CD4-positive, alpha-beta memory T cell (primary cell): ENCODE data around the gene PRKAG2. TPM values are rescaled to one million over a fixed set of nuclear protein-coding genes. Genes with fewer than 3 reads are reported as not detected.
"Not testable (repeated sequence)": the region's sequence is repeated elsewhere in the genome, so short reads cannot be mapped to it uniquely, and the experiment has no call there.

Experiments used
- CTCF ChIA-PET: fragments of 350-600 bp; sonication (Branson Sonifier 250); formaldehyde crosslinking; loops from one replicate; lab custom pipeline; 2021; ENCODE audit warnings: inconsistent platforms; ENCODE audit not compliant: partially characterized antibody; lab: Charles Lee
- POLR2A ChIA-PET: fragments of 350-600 bp; sonication (Branson Sonifier 250); formaldehyde crosslinking; loops from one replicate; lab custom pipeline; 2021; ENCODE audit not compliant: partially characterized antibody; lab: Charles Lee
- DNase-seq, 5 donors: peaks; one replicate each; pipeline versions ENCODE4 v3.0.0 to v3.0.0-alpha.2; 2020 to 2022; ENCODE audit warnings: mixed read lengths in 1 of 5
- H3K27ac ChIP-seq: one replicate; pipeline ENCODE4 v1.7.0; 2013; ENCODE audit warnings: low read depth, low read length
- H3K27me3 ChIP-seq: 2 replicates; pipeline ENCODE4 v1.7.0; 2013; ENCODE audit warnings: mild to moderate bottlenecking, low read length, moderate library complexity; ENCODE audit not compliant: insufficient read depth
- H3K36me3 ChIP-seq: 2 replicates; pipeline ENCODE4 v1.7.0; 2013; ENCODE audit warnings: mild to moderate bottlenecking, low read length, moderate library complexity; ENCODE audit not compliant: insufficient read depth
- H3K4me1 ChIP-seq: 2 replicates; pipeline ENCODE4 v1.7.0; 2013; ENCODE audit warnings: mild to moderate bottlenecking, low read length, moderate library complexity; ENCODE audit not compliant: insufficient read depth
- H3K4me3 ChIP-seq, 2 donors: one replicate each; pipeline ENCODE4 v1.7.0; 2013; ENCODE audit warnings: low read length in 2 of 2, mild to moderate bottlenecking in 1 of 2
- H3K9me3 ChIP-seq, 2 donors: one replicate each; pipeline ENCODE4 v1.7.0; 2013; ENCODE audit warnings: low read length in 2 of 2, control low read depth in 1 of 2; ENCODE audit not compliant: control insufficient read depth in 1 of 2
- H3K27ac Mint-ChIP-seq, 7 donors: one replicate each; pipeline ENCODE4 v1.8.0; 2020 to 2021; ENCODE audit warnings: mixed read lengths in 7 of 7, mild to moderate bottlenecking in 6 of 7, inconsistent platforms in 3 of 7, moderate library complexity in 3 of 7
- H3K27me3 Mint-ChIP-seq, 2 donors: one replicate each; pipeline ENCODE4 v1.8.0; 2020 to 2021; ENCODE audit warnings: mixed read lengths in 2 of 2
- H3K36me3 Mint-ChIP-seq, 2 donors: one replicate each; pipeline ENCODE4 v1.8.0; 2020 to 2021; ENCODE audit warnings: mixed read lengths in 2 of 2, inconsistent platforms in 1 of 2, mild to moderate bottlenecking in 1 of 2
- H3K4me1 Mint-ChIP-seq, 4 donors: one replicate each; pipeline ENCODE4 v1.8.0; 2020 to 2021; ENCODE audit warnings: mixed read lengths in 4 of 4, mild to moderate bottlenecking in 1 of 4
- H3K4me3 Mint-ChIP-seq, 8 donors: one replicate each; pipeline ENCODE4 v1.8.0; 2020 to 2021; ENCODE audit warnings: mixed read lengths in 8 of 8, mild to moderate bottlenecking in 7 of 8, moderate library complexity in 6 of 8, inconsistent platforms in 3 of 8
- H3K9me3 Mint-ChIP-seq, 8 donors: one replicate each; pipeline ENCODE4 v1.8.0; 2020 to 2021; ENCODE audit warnings: mixed read lengths in 8 of 8, mild to moderate bottlenecking in 5 of 8, inconsistent platforms in 3 of 8, moderate library complexity in 1 of 8
- intact Hi-C: fragments of 100-400 bp; cut with micrococcal nuclease; formaldehyde crosslinking; loops from one replicate; pipeline ENCODE4 v1.15.1; 2023
- polyA plus RNA-seq, 2 donors: library from polyadenylated mRNA; unstranded; fragments of 300-500 nt; fragmentation: Illumina TruSeq; gene quantifications; one replicate each; pipeline ENCODE4 v1.2.3, GENCODE V29; 2021
- total RNA-seq, 2 experiments: library from RNA; stranded (reverse); gene quantifications; one replicate each; pipeline ENCODE4 v1.2.3, GENCODE V29; 2021

The PRKAG2 gene
- total and polyA plus RNA-seq, 4 experiments from 2014 or later = 27.4 to 61.0 (median 47.4) TPM

DNA sequence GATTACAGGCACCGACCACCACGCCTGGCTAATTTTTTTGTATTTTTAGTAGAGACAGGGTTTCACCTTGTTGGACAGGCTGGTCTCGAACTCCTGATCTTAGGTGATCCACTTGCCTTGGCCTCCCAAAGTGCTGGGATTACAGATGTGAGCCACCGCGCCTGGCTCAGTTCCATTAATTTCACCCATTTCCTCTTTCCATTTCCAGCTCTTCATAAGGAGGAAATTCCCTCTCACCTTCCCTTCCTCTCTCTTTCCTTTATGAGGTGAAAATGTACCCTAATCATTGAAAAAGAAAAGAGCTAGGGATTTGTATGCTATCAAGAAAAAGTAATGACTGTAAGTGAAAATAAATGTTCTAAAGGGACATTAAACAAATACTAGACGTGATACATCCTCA, 50.6 kb downstream of the PRKAG2 start:
- POLR2A ChIA-PET, DNase-seq, H3K27me3 ChIP-seq, H3K4me3 ChIP-seq, H3K36me3 Mint-ChIP-seq, H3K27ac Mint-ChIP-seq, H3K4me3 Mint-ChIP-seq, H3K9me3 Mint-ChIP-seq, H3K9me3 ChIP-seq, H3K27me3 Mint-ChIP-seq, H3K27ac ChIP-seq, H3K4me1 ChIP-seq, H3K36me3 ChIP-seq, intact Hi-C loops: not testable (repeated sequence)
- CTCF ChIA-PET = interaction anchor here (1.0 kb wide), 1 partner anchor 44 kb away, joined by 3 read pairs; no protein-coding TSS in a partner anchor
- H3K4me1 Mint-ChIP-seq = peaks cover 9 to 25% (median 17%) of the 10 kb centered on the region in 4 donors

DNA sequence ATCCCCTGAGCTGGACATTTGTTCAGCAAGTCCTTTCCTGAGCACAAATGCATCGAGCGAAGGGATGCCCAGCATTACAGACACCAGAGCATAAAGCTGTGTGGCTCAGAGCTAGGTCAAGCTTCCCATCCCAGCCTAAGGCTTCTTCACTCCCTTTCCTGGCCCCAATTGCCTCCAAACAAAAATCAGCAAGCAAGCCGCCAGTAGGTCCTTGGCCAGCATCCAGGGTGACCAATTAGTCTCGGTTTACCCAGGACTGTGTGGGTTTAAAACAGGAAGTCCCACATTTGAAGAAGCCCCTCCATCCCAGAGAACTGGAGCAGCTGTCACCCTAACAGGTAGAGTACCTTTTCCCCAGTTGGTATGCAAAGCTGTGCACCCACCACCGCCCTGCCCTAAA, 51.2 kb downstream of the PRKAG2 start:
- H3K27ac ChIP-seq = no peak overlapping the region

DNA sequence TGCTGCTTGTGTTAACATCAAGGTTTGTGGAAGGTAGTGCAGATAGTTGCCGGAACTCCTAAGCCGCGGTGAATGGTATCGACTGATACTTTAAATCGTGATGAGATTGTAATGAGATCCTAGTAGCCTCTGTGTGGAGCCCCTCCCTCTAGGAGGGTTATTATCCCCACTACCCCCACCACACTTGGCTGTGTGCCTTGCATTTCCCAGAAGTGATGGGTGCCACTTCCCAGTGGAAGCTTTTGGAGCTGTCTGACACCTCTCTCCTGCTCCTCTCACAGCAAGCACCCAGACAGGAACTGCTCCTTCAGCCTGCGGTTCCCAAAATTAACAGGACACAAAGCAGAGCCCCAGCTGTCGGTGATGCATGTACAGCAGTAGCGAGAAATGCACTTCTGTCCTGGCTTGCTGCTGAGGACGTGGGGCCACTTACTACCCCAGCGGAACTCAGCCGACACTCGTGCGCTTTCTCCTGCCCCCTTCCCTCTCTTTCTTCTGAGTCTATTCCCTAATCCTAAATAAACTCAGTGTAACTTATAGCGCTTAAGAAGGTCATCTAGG, 52.5 kb downstream of the PRKAG2 start:
- H3K27ac ChIP-seq = no peak overlapping the region
- no peaks in the 10 kb centered on the region for H3K4me1 ChIP-seq
- POLR2A ChIA-PET = no interaction called here
- intact Hi-C loops = no loop called here
- no peaks in the 10 kb centered on the region for H3K9me3 ChIP-seq
- no peak overlapping the region for H3K4me3 ChIP-seq
- CTCF ChIA-PET = no interaction called here
- no peaks in the 10 kb centered on the region for H3K27me3 Mint-ChIP-seq
- H3K36me3 ChIP-seq = no peaks in the 10 kb centered on the region
- H3K27ac Mint-ChIP-seq = no peak overlapping the region
- H3K9me3 Mint-ChIP-seq = no peaks in the 10 kb centered on the region
- peaks cover 10 to 33% (median 14%) of the 10 kb centered on the region in 4 donors for H3K4me1 Mint-ChIP-seq
- no peak for DNase-seq
- no peaks in the 10 kb centered on the region for H3K27me3 ChIP-seq
- no peak overlapping the region for H3K4me3 Mint-ChIP-seq
- H3K36me3 Mint-ChIP-seq = peaks cover 0 to 3% of the 10 kb centered on the region in 2 donors

More for the DNA sequence above, 51.2 kb downstream of the PRKAG2 start:
- Histone ChIP-seq H3K27me3 (no peaks in the 10 kb centered on the region), H3K4me3 (no peak overlapping the region), H3K9me3 (no peaks in the 10 kb centered on the region), H3K4me1 (no peaks in the 10 kb centered on the region), H3K36me3 (no peaks in the 10 kb centered on the region)
- Mint-ChIP-seq H3K27me3 (no peaks in the 10 kb centered on the region), H3K36me3 (peaks cover 0 to 3% of the 10 kb centered on the region in 2 donors), H3K9me3 (no peaks in the 10 kb centered on the region), H3K4me1 (peaks cover 11 to 31% (median 15%) of the 10 kb centered on the region in 4 donors), H3K27ac (no peak overlapping the region), H3K4me3 (no peak overlapping the region)
- CTCF ChIA-PET = interaction anchor here (1.0 kb wide), 1 partner anchor 43 kb away, joined by 3 read pairs; no protein-coding TSS in a partner anchor
- POLR2A ChIA-PET = no interaction called here
- intact Hi-C loops = no loop called here
- DNase-seq = no peak

DNA sequence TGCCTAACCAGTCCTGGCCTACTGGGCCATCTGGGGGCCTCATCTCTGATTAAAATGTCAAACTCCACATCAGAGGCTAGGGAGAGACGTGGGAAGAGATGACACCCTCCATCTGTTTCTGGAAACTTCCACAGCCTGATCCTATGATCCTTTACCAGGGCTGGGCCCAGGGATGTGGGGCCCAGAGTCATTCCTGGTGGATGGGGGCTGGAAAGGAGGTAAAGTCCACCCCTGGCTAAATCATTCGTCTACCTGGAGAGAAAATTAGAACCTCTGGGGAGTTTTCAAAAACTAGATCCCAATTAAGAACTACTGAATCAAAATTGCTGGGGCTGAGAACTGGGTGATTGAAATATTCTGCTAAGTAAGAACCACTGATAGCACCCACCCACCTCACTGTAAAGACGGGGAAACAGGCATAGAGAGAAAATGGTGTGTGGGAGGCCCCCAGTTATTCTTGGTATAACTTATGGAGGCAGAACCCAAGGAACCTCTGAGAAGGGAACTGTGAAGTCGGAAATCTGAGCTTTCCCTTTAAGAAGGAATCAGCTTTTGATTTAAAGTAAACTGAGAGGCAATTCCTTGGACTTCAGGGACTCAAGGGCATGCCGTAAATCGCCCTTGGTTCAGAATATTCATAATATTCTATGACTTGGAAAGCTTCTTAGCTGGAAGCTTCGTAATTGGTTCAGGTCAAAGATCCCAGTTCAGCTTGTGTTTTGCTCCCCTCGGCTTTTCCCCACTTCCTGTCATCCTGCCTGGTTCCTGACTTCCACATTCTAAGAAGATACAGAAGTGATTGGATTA, 53.1 kb downstream of the PRKAG2 start:
- no peak overlapping the region for H3K4me3 Mint-ChIP-seq
- peak overlapping the region in 1 of 7 donors; percentile 54 for H3K27ac Mint-ChIP-seq
- no peaks in the 10 kb centered on the region for H3K9me3 Mint-ChIP-seq
- no peaks in the 10 kb centered on the region for H3K27me3 Mint-ChIP-seq
- H3K4me1 Mint-ChIP-seq = peaks cover 5 to 26% (median 8%) of the 10 kb centered on the region in 4 donors
- ChIA-PET POLR2A (no interaction called here), CTCF (no interaction called here)
- Histone ChIP-seq H3K36me3 (no peaks in the 10 kb centered on the region), H3K4me1 (no peaks in the 10 kb centered on the region), H3K9me3 (no peaks in the 10 kb centered on the region), H3K4me3 (no peak overlapping the region), H3K27me3 (no peaks in the 10 kb centered on the region), H3K27ac (no peak overlapping the region)
- no peak for DNase-seq
- H3K36me3 Mint-ChIP-seq = no peaks in the 10 kb centered on the region
- intact Hi-C loops = no loop called here

DNA sequence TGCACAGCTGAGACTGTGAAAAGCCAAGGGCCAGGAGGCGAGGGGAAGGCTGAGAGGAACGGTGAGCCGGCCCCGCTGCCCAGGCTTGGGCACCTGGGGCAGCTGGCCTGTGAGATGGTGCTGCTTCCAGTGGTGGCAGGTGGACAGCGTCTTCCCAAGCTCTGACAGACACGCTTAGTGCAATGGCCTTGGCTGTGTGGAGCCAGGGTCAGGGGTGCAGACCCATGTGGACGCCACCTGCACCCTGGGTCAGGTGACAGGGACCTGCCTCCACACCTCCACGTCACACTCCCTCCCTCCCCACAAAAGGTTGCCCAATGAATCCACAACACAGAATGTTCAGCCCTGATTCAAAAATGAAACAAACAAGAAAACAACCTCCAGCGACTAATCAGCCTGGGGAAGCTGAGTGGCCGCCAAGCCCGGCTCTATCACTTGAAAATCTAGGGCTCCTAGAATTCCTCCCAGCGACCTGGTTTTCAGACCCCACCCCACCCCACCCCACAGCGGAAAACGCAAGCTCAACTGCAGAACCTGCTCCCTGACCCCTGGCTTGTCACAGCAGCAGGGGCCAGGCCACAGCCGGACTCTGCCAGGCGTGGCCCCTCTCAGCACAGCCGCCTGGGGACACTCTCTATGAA, 54.3 kb downstream of the PRKAG2 start:
- Mint-ChIP-seq H3K27me3 (no peaks in the 10 kb centered on the region), H3K4me3 (no peak overlapping the region), H3K4me1 (peaks cover 5 to 25% (median 9%) of the 10 kb centered on the region in 4 donors), H3K36me3 (no peaks in the 10 kb centered on the region), H3K9me3 (no peaks in the 10 kb centered on the region), H3K27ac (no peak overlapping the region)
- H3K9me3 ChIP-seq = no peaks in the 10 kb centered on the region
- CTCF ChIA-PET = no interaction called here
- H3K27me3 ChIP-seq = no peaks in the 10 kb centered on the region
- no peak overlapping the region for H3K4me3 ChIP-seq
- DNase-seq = no peak
- intact Hi-C loops = no loop called here
- no peaks in the 10 kb centered on the region for H3K36me3 ChIP-seq
- POLR2A ChIA-PET = no interaction called here
- no peak overlapping the region for H3K27ac ChIP-seq
- no peaks in the 10 kb centered on the region for H3K4me1 ChIP-seq

DNA sequence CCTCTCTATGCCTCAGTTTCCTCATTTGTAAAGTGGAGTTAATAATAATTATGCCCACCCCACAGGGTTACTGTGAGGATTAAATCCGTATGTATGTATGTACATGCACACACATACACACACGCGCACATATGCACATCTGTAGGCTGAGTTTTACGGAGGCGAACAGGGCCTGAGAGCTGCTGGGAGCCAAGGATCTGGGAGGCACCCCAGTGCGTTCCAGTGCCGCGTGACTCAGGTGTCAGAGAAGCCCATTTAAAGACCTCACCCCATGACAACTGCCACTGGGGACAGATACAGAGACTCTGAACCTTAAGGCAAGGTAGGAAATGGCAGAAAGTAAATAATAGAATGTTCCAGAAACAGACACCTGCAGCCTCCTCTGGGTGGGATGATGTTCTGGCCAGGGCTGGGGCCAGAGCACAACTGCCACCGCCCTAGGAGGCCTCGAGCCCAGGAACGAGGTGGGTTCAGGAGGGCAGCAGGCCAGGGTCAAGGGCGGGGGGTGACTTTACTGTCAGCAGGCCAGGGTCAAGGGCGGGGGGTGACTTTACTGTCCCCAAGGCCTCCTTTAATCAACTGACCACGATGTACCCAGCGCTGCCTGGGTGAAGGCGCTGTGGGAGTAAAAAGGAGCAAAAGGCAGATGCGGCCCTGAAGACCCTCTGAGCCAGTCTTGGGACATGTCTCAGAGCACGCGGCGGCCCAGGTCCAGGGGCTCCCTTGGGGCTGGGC, 54.9 kb downstream of the PRKAG2 start:
- Histone ChIP-seq H3K4me1 (no peaks in the 10 kb centered on the region), H3K27ac (no peak overlapping the region), H3K9me3 (no peaks in the 10 kb centered on the region), H3K36me3 (no peaks in the 10 kb centered on the region), H3K4me3 (no peak overlapping the region), H3K27me3 (no peaks in the 10 kb centered on the region)
- peaks cover 4 to 28% (median 13%) of the 10 kb centered on the region in 4 donors for H3K4me1 Mint-ChIP-seq
- DNase-seq = no peak
- H3K27ac Mint-ChIP-seq = peak overlapping the region in 1 of 7 donors; percentile 59
- ChIA-PET POLR2A (no interaction called here), CTCF (no interaction called here)
- H3K27me3 Mint-ChIP-seq = no peaks in the 10 kb centered on the region
- H3K9me3 Mint-ChIP-seq = no peaks in the 10 kb centered on the region
- H3K36me3 Mint-ChIP-seq = no peaks in the 10 kb centered on the region
- no peak overlapping the region for H3K4me3 Mint-ChIP-seq
- intact Hi-C loops = no loop called here

DNA sequence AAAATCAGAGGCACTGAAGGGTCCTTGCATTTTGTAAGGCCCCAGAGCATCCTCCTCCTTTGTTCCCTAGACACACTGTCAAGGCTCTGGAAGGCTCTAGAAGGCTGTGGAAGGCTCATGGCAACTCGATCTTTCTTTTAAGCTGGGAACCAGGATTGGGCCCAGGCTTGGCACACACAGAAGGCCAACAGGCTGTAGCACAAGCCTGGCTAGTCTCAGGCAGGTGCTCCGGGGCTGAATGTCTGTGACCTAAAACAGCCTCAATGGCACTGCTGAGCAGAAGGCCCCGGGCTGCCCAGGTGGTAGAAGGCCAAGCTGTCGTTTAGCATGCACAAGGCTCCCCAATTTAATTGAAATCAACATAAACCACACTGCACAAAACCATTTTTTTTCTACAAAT, 55.7 kb downstream of the PRKAG2 start:
- no peak overlapping the region for H3K4me3 ChIP-seq
- POLR2A ChIA-PET = no interaction called here
- Mint-ChIP-seq H3K4me3 (no peak overlapping the region), H3K27me3 (no peaks in the 10 kb centered on the region), H3K4me1 (peaks cover 2 to 32% (median 12%) of the 10 kb centered on the region in 4 donors), H3K36me3 (no peaks in the 10 kb centered on the region), H3K27ac (peak overlapping the region in 1 of 7 donors; percentile 59), H3K9me3 (no peaks in the 10 kb centered on the region)
- H3K9me3 ChIP-seq = no peaks in the 10 kb centered on the region
- H3K36me3 ChIP-seq = no peaks in the 10 kb centered on the region
- no peaks in the 10 kb centered on the region for H3K27me3 ChIP-seq
- no peaks in the 10 kb centered on the region for H3K4me1 ChIP-seq
- DNase-seq = no peak
- CTCF ChIA-PET = no interaction called here
- intact Hi-C loops = no loop called here
- H3K27ac ChIP-seq = no peak overlapping the region
